Measurements from ENCODE around the gene NCOA7.

GRCh38 chr6:125859727-125860126 is 69.0 kb downstream of the NCOA7 start:
- TF ChIP-seq HDAC6 (IDR thresholded peaks at IDR 0.05; ENCODE audit: unreplicated experiment) (no peak), MXI1 (IDR thresholded peaks at IDR 0.05; ENCODE audit: low read depth, low read length) (no peak), EED (IDR thresholded peaks at IDR 0.05; ENCODE audit: low read depth) (no peak), HDGF (IDR thresholded peaks at IDR 0.05) (no peak), RAD21 (IDR thresholded peaks at IDR 0.05; ENCODE audit: insufficient read depth, low read depth, low read length) (no peak), ATF3 (IDR thresholded peaks at IDR 0.05; ENCODE audit: borderline replicate concordance, extremely low read depth, low read depth, low read length) (no peak), ASH2L (IDR thresholded peaks at IDR 0.05; ENCODE audit: borderline replicate concordance, low read depth) (no peak), STAT1 (conservative IDR thresholded peaks at IDR 0.05) (no peak), CREB1 (IDR thresholded peaks at IDR 0.05; ENCODE audit: low read depth) (no peak), ZBTB4 (CRISPR knock-in tag; IDR thresholded peaks at IDR 0.05) (no peak)

Data from GM12878 (cell line).